HG03460 (cell line): ENCODE results near the gene CCNL1.
"Not testable (repeated sequence)": the region's sequence is repeated elsewhere in the genome, so short reads cannot be mapped to it uniquely, and the experiment has no call there.

Experiments
- ATAC-seq: cut with Tn5 transposase; IDR thresholded peaks from one replicate; pipeline ENCODE4 v1.9.1; 2021; ENCODE audit not compliant: unreplicated experiment

Gene CCNL1

GRCh38 chr3:157172746-157173145 is 12.8 kb upstream of the CCNL1 start:
- ATAC-seq = no peak

GRCh38 chr3:157170861-157171260 is 10.9 kb upstream of the CCNL1 start:
- no peak for ATAC-seq

GRCh38 chr3:157167371-157168042 is 7.6 kb upstream of the CCNL1 start:
- no peak for ATAC-seq

GRCh38 chr3:157166561-157166960 is 6.6 kb upstream of the CCNL1 start:
- peak; percentile 59 for ATAC-seq

GRCh38 chr3:157166115-157166514 is 6.2 kb upstream of the CCNL1 start:
- ATAC-seq = peak; percentile 7

- ATAC-seq = no peak
Measured at GRCh38 chr3:157163217-157163953, 3.4 kb upstream of the CCNL1 start.

- ATAC-seq = not testable (repeated sequence)
Measured at GRCh38 chr3:157162620-157163019, 2.7 kb upstream of the CCNL1 start.

- ATAC-seq = peak; percentile 28
Measured at GRCh38 chr3:157160658-157161424, 894 bp upstream of the CCNL1 start.

- ATAC-seq = peak; percentile 46
Measured at GRCh38 chr3:157159037-157159761, 748 bp downstream of the CCNL1 start.

- ATAC-seq = no peak
Measured at GRCh38 chr3:157157836-157158235, 2.1 kb downstream of the CCNL1 start.

GRCh38 chr3:157156837-157157635 is 2.9 kb downstream of the CCNL1 start:
- no peak for ATAC-seq

GRCh38 chr3:157155591-157155990 is 4.4 kb downstream of the CCNL1 start:
- no peak for ATAC-seq

- no peak for ATAC-seq
Measured at GRCh38 chr3:157154563-157155330, 5.2 kb downstream of the CCNL1 start.

GRCh38 chr3:157152930-157153329 is 7.0 kb downstream of the CCNL1 start:
- ATAC-seq = no peak

- no peak for ATAC-seq
Measured at GRCh38 chr3:157152438-157152837, 7.5 kb downstream of the CCNL1 start.

GRCh38 chr3:157151627-157152026 is 8.3 kb downstream of the CCNL1 start:
- no peak for ATAC-seq

- ATAC-seq = no peak
Measured at GRCh38 chr3:157151151-157151550, 8.8 kb downstream of the CCNL1 start.

- no peak for ATAC-seq
Measured at GRCh38 chr3:157149136-157149696, 10.7 kb downstream of the CCNL1 start.

- ATAC-seq = no peak
Measured at GRCh38 chr3:157148196-157148889, 11.6 kb downstream of the CCNL1 start.
